ENCODE results near the gene PLSCR2. TPM values are rescaled to one million over a fixed set of nuclear protein-coding genes. Genes with fewer than 3 reads are reported as not detected.

PLSCR2 gene
- total RNA-seq, 1 experiment from 2014 or later, result 0.54 TPM

DNA sequence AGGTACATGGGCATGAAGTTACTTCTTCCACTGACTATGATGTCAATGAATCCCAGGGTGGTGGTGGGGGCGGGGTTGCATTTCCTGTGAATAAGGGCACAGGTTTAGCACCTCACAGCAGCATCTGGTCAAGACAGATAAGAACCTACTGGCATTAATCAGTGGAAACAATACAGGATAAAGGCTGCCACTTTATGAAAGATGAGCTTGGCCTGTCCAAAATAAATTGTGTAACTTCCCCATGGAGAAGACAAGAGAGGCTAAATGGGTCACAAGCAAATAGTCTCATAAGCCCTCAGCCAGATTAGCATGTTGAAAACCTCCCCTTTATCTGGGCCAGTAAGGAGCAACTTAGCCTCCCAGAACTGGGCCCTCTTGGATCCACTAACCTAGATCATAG lies 27.4 kb upstream of the PLSCR2 start:
- intact Hi-C loops (cut with micrococcal nuclease; ENCODE audit: unreplicated experiment) (no loop called here), in situ Hi-C loops (cut with HindIII; ENCODE audit: low pct_unique_long_range_greater_than_20kb, low sequenced_read_pairs) (no loop called here)
- TF ChIP-seq, protein P1, sequence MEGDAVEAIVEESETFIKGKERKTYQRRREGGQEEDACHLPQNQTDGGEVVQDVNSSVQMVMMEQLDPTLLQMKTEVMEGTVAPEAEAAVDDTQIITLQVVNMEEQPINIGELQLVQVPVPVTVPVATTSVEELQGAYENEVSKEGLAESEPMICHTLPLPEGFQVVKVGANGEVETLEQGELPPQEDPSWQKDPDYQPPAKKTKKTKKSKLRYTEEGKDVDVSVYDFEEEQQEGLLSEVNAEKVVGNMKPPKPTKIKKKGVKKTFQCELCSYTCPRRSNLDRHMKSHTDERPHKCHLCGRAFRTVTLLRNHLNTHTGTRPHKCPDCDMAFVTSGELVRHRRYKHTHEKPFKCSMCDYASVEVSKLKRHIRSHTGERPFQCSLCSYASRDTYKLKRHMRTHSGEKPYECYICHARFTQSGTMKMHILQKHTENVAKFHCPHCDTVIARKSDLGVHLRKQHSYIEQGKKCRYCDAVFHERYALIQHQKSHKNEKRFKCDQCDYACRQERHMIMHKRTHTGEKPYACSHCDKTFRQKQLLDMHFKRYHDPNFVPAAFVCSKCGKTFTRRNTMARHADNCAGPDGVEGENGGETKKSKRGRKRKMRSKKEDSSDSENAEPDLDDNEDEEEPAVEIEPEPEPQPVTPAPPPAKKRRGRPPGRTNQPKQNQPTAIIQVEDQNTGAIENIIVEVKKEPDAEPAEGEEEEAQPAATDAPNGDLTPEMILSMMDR (IDR thresholded peaks at IDR 0.05), result no peak
- TF ChIP-seq, protein P2, sequence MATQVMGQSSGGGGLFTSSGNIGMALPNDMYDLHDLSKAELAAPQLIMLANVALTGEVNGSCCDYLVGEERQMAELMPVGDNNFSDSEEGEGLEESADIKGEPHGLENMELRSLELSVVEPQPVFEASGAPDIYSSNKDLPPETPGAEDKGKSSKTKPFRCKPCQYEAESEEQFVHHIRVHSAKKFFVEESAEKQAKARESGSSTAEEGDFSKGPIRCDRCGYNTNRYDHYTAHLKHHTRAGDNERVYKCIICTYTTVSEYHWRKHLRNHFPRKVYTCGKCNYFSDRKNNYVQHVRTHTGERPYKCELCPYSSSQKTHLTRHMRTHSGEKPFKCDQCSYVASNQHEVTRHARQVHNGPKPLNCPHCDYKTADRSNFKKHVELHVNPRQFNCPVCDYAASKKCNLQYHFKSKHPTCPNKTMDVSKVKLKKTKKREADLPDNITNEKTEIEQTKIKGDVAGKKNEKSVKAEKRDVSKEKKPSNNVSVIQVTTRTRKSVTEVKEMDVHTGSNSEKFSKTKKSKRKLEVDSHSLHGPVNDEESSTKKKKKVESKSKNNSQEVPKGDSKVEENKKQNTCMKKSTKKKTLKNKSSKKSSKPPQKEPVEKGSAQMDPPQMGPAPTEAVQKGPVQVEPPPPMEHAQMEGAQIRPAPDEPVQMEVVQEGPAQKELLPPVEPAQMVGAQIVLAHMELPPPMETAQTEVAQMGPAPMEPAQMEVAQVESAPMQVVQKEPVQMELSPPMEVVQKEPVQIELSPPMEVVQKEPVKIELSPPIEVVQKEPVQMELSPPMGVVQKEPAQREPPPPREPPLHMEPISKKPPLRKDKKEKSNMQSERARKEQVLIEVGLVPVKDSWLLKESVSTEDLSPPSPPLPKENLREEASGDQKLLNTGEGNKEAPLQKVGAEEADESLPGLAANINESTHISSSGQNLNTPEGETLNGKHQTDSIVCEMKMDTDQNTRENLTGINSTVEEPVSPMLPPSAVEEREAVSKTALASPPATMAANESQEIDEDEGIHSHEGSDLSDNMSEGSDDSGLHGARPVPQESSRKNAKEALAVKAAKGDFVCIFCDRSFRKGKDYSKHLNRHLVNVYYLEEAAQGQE (IDR thresholded peaks at IDR 0.05; ENCODE audit: insufficient read depth in 1 of 2, low read depth in 2 of 2, low read length in 1 of 2), result no peak
- no peak for TF ChIP-seq POLR2AphosphoS5 (IDR thresholded peaks at IDR 0.05; ENCODE audit: low read depth, low read length)
- TF ChIP-seq TCF7L2 (IDR thresholded peaks at IDR 0.05; ENCODE audit: low read depth, low read length), result no peak
- no peak for TF ChIP-seq SIN3A (IDR thresholded peaks at IDR 0.05; ENCODE audit: borderline replicate concordance, insufficient read depth, low read depth, low read length)
- Histone ChIP-seq H3K36me3 (ENCODE audit: control insufficient read depth, insufficient read depth, low read length) (no peaks in the 10 kb centered on the region), H3K27ac (ENCODE audit: low read length) (no peak overlapping the region), H3K4me3 (ENCODE audit: low read depth in 2 of 2, low read length in 2 of 2) (no peak overlapping the region), H3K27me3 (ENCODE audit: control insufficient read depth, insufficient read depth, low read length) (no peaks in the 10 kb centered on the region), H3K9me3 (ENCODE audit: control insufficient read depth, insufficient read depth, low read depth, low read length) (no peaks in the 10 kb centered on the region), H3K4me1 (ENCODE audit: control insufficient read depth, insufficient read depth, low read length) (no peaks in the 10 kb centered on the region)
- ATAC-seq, result no peak
- BruUV-seq (replicated peaks), result no TSS peak
- POLR2A ChIA-PET, result no interaction called here
- DNase-seq (ENCODE audit: low read depth, low spot score), result no peak
- CTCF ChIA-PET, result no interaction called here

DNA sequence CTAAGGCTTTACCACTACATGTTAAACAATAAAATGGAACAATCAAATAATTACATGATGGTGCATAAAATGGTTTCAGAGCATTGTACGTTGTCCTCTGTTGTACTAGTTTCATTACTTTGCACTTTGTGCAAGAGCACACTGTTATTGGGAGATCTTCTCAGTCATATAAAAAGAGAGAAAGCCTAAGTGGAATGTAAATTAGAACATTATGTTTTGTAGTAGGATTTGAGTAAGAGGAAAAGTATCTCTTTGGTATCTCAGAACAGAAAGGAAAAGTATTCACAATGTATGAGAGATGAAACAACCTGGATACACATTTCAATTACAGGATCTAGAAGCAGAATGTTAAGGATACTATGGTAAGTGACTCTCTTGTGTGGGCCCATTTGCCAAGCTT lies 26.9 kb upstream of the PLSCR2 start:
- ChIA-PET POLR2A (no interaction called here), CTCF (no interaction called here)
- ATAC-seq (no peak), DNase-seq (ENCODE audit: low read depth, low spot score) (no peak)
- H3K27ac ChIP-seq (ENCODE audit: low read length), result no peak overlapping the region
- H3K9me3 ChIP-seq (ENCODE audit: control insufficient read depth, insufficient read depth, low read depth, low read length), result no peaks in the 10 kb centered on the region
- intact Hi-C loops (cut with micrococcal nuclease; ENCODE audit: unreplicated experiment), result no loop called here
- TF ChIP-seq, protein P1 (IDR thresholded peaks at IDR 0.05), result no peak
- TF ChIP-seq TCF7L2 (IDR thresholded peaks at IDR 0.05; ENCODE audit: low read depth, low read length) (no peak), SIN3A (IDR thresholded peaks at IDR 0.05; ENCODE audit: borderline replicate concordance, insufficient read depth, low read depth, low read length) (no peak), POLR2AphosphoS5 (IDR thresholded peaks at IDR 0.05; ENCODE audit: low read depth, low read length) (no peak)
- TF ChIP-seq, protein P2 (IDR thresholded peaks at IDR 0.05; ENCODE audit: insufficient read depth in 1 of 2, low read depth in 2 of 2, low read length in 1 of 2), result no peak
- BruUV-seq (replicated peaks), result no TSS peak
- in situ Hi-C loops (cut with HindIII; ENCODE audit: low pct_unique_long_range_greater_than_20kb, low sequenced_read_pairs), result no loop called here
- H3K4me3 ChIP-seq (ENCODE audit: low read depth in 2 of 2, low read length in 2 of 2), result no peak overlapping the region
- H3K4me1 ChIP-seq (ENCODE audit: control insufficient read depth, insufficient read depth, low read length), result no peaks in the 10 kb centered on the region
- no peaks in the 10 kb centered on the region for H3K27me3 ChIP-seq (ENCODE audit: control insufficient read depth, insufficient read depth, low read length)
- H3K36me3 ChIP-seq (ENCODE audit: control insufficient read depth, insufficient read depth, low read length), result no peaks in the 10 kb centered on the region
